ENCODE results near the gene UNKL. TPM values are rescaled to one million over a fixed set of nuclear protein-coding genes. Genes with fewer than 3 reads are reported as not detected.

The UNKL gene
- total RNA-seq, 1 donor from 2014 or later = 30.7 TPM

GRCh38 chr16:1341495-1342420, 72.7 kb downstream of the UNKL start:
- peak overlapping the region; percentile 55 for H3K4me3 Mint-ChIP-seq (ENCODE audit: unreplicated experiment)
- peak overlapping the region; percentile 91 for H3K27ac Mint-ChIP-seq (ENCODE audit: unreplicated experiment)

GRCh38 chr16:1340730-1341494, 73.6 kb downstream of the UNKL start:
- no peaks in the 10 kb centered on the region for H3K36me3 Mint-ChIP-seq (ENCODE audit: unreplicated experiment)

More at GRCh38 chr16:1341495-1342420, 72.7 kb downstream of the UNKL start:
- H3K9me3 Mint-ChIP-seq (ENCODE audit: unreplicated experiment) = peaks cover 11% of the 10 kb centered on the region
- H3K36me3 Mint-ChIP-seq (ENCODE audit: unreplicated experiment) = no peaks in the 10 kb centered on the region
- H3K4me1 Mint-ChIP-seq (ENCODE audit: low read depth, unreplicated experiment) = no peaks in the 10 kb centered on the region
- TF ChIP-seq CTCF (IDR thresholded peaks at IDR 0.05; ENCODE audit: partially characterized antibody, unreplicated experiment) = no peak
- no peak for DNase-seq
- peaks cover 14% of the 10 kb centered on the region for H3K27me3 Mint-ChIP-seq (ENCODE audit: unreplicated experiment)

DNA sequence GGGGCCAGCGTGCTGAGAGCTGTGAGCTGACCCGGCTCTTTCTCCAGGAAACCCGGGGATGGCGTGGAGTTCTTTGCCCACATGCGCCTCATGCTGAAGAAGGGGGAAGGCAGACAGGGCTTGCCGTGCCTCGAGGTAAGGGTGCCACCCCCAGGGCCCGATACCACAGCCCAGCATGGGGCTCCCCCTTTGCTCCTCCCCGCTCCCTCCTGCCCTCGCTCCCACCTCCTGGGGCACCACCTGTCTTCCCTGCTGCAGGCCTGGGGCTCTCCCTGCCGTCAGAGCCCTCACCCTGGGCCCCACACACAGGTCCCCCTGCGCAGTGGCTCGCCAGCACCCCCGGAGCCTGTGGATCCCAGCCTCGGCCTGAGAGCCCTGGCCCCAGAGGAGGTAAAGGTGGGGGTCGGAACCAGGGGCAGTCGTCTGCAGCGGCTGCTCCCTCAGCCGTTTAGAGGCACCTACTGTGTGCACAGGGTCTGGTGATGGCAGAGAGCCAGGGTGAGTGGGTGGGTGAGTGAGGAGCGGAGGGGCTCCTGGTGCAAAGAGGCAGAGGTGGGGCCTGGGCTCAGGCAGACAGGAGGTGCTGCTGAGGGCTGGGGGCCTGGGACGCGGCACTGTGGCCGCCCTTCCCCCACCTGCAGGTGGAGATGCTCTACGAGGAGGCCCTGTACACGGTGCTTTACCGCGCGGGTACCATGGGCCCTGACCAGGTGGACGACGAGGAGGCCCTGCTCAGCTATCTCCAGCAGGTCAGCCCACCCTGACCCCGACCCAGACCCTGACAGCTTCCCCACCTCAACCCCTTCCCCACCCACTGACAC, 75.4 kb downstream of the UNKL start:
- Mint-ChIP-seq H3K4me1 (ENCODE audit: low read depth, unreplicated experiment) (peaks cover 2% of the 10 kb centered on the region), H3K4me3 (ENCODE audit: unreplicated experiment) (no peak overlapping the region), H3K27ac (ENCODE audit: unreplicated experiment) (no peak overlapping the region), H3K27me3 (ENCODE audit: unreplicated experiment) (peaks cover 14% of the 10 kb centered on the region), H3K36me3 (ENCODE audit: unreplicated experiment) (no peaks in the 10 kb centered on the region), H3K9me3 (ENCODE audit: unreplicated experiment) (peaks cover 15% of the 10 kb centered on the region)
- no peak for TF ChIP-seq CTCF (IDR thresholded peaks at IDR 0.05; ENCODE audit: partially characterized antibody, unreplicated experiment)
- DNase-seq = no peak

More at GRCh38 chr16:1340730-1341494, 73.6 kb downstream of the UNKL start:
- H3K4me3 Mint-ChIP-seq (ENCODE audit: unreplicated experiment) = no peak overlapping the region
- DNase-seq = no peak
- H3K27me3 Mint-ChIP-seq (ENCODE audit: unreplicated experiment) = peaks cover 14% of the 10 kb centered on the region
- H3K27ac Mint-ChIP-seq (ENCODE audit: unreplicated experiment) = no peak overlapping the region
- no peak for TF ChIP-seq CTCF (IDR thresholded peaks at IDR 0.05; ENCODE audit: partially characterized antibody, unreplicated experiment)
- no peaks in the 10 kb centered on the region for H3K4me1 Mint-ChIP-seq (ENCODE audit: low read depth, unreplicated experiment)
- H3K9me3 Mint-ChIP-seq (ENCODE audit: unreplicated experiment) = peaks cover 13% of the 10 kb centered on the region

GRCh38 chr16:1338119-1338730, 76.3 kb downstream of the UNKL start:
- no peak overlapping the region for H3K4me3 Mint-ChIP-seq (ENCODE audit: unreplicated experiment)
- TF ChIP-seq CTCF (IDR thresholded peaks at IDR 0.05; ENCODE audit: partially characterized antibody, unreplicated experiment) = peak; percentile 56
- H3K4me1 Mint-ChIP-seq (ENCODE audit: low read depth, unreplicated experiment) = peaks cover 2% of the 10 kb centered on the region
- peaks cover 15% of the 10 kb centered on the region for H3K9me3 Mint-ChIP-seq (ENCODE audit: unreplicated experiment)
- H3K27me3 Mint-ChIP-seq (ENCODE audit: unreplicated experiment) = peaks cover 11% of the 10 kb centered on the region
- H3K27ac Mint-ChIP-seq (ENCODE audit: unreplicated experiment) = no peak overlapping the region
- no peaks in the 10 kb centered on the region for H3K36me3 Mint-ChIP-seq (ENCODE audit: unreplicated experiment)
- peak; percentile 69 for DNase-seq
